Endothelial cell of hepatic sinusoid (primary cell): ENCODE results near the gene SPECC1L.

Source experiments
- in situ Hi-C: cut with HindIII; loops from 2 replicates; pipeline ENCODE4 v1.10.0; 2017; ENCODE audit warnings: low sequenced_read_pairs

Gene SPECC1L

GRCh38 chr22:24437091-24437490 is 166.5 kb downstream of the SPECC1L start:
- in situ Hi-C loops: no loop called here

- in situ Hi-C loops: no loop called here
These were observed 167.2 kb downstream of the SPECC1L start for GRCh38 chr22:24437741-24438328.

- in situ Hi-C loops: loop anchor here (5.0 kb wide), 1 partner anchor 72 kb away; no protein-coding TSS in a partner anchor
These were observed 169.7 kb downstream of the SPECC1L start for GRCh38 chr22:24440270-24440717.

- in situ Hi-C loops: loop anchor here (5.0 kb wide), 1 partner anchor 71 kb away; no protein-coding TSS in a partner anchor
These were observed 170.2 kb downstream of the SPECC1L start for GRCh38 chr22:24440718-24441405.

- in situ Hi-C loops: loop anchor here (5.0 kb wide), 1 partner anchor 71 kb away; no protein-coding TSS in a partner anchor
These were observed 171.0 kb downstream of the SPECC1L start for GRCh38 chr22:24441406-24442351.

GRCh38 chr22:24442352-24442744 is 171.7 kb downstream of the SPECC1L start:
- in situ Hi-C loops: loop anchor here (5.0 kb wide), 1 partner anchor 70 kb away; no protein-coding TSS in a partner anchor

GRCh38 chr22:24443668-24444067 is 173.0 kb downstream of the SPECC1L start:
- in situ Hi-C loops: loop anchor here (5.0 kb wide), 1 partner anchor 69 kb away; no protein-coding TSS in a partner anchor

- in situ Hi-C loops: loop anchor here (5.0 kb wide), 1 partner anchor 68 kb away; no protein-coding TSS in a partner anchor
These were observed 173.6 kb downstream of the SPECC1L start for GRCh38 chr22:24444251-24444650.

- in situ Hi-C loops: loop anchor here (5.0 kb wide), 1 partner anchor 67 kb away; no protein-coding TSS in a partner anchor
These were observed 174.3 kb downstream of the SPECC1L start for GRCh38 chr22:24444729-24445466.

GRCh38 chr22:24445481-24446259 is 175.0 kb downstream of the SPECC1L start:
- in situ Hi-C loops: no loop called here

- in situ Hi-C loops: no loop called here
These were observed 175.6 kb downstream of the SPECC1L start for GRCh38 chr22:24446260-24446611.

GRCh38 chr22:24450610-24451009 is 180.0 kb downstream of the SPECC1L start:
- in situ Hi-C loops: no loop called here

GRCh38 chr22:24451162-24451561 is 180.5 kb downstream of the SPECC1L start:
- in situ Hi-C loops: no loop called here

GRCh38 chr22:24453853-24454252 is 183.2 kb downstream of the SPECC1L start:
- in situ Hi-C loops: no loop called here

GRCh38 chr22:24455039-24455438 is 184.4 kb downstream of the SPECC1L start:
- in situ Hi-C loops: no loop called here

GRCh38 chr22:24455751-24456426 is 185.3 kb downstream of the SPECC1L start:
- in situ Hi-C loops: no loop called here

- in situ Hi-C loops: no loop called here
These were observed 187.3 kb downstream of the SPECC1L start for GRCh38 chr22:24457894-24458420.

GRCh38 chr22:24459911-24460310 is 189.3 kb downstream of the SPECC1L start:
- in situ Hi-C loops: loop anchor here (5.0 kb wide), 1 partner anchor 53 kb away; no protein-coding TSS in a partner anchor
